Measurements from ENCODE around the gene CALR.
A peak's percentile ranks its signal among the peaks of the same experiment; 100 is the strongest.
"Not testable (repeated sequence)": the region's sequence is repeated elsewhere in the genome, so short reads cannot be mapped to it uniquely, and the experiment has no call there.

CALR gene

GRCh38 chr19:12935071-12935470, 3.3 kb upstream of the CALR start:
- no peak for DNase-seq

GRCh38 chr19:12936582-12936981, 1.8 kb upstream of the CALR start:
- DNase-seq, result no peak

GRCh38 chr19:12937093-12937926, 1.1 kb upstream of the CALR start:
- no peak for DNase-seq

GRCh38 chr19:12938779-12939601, 581 bp downstream of the CALR start:
- DNase-seq, result no peak

- no peak for DNase-seq
Measured at GRCh38 chr19:12939975-12940423, 1.6 kb downstream of the CALR start.

GRCh38 chr19:12940897-12941296, 2.5 kb downstream of the CALR start:
- DNase-seq, result no peak

GRCh38 chr19:12943437-12944044, 5.1 kb downstream of the CALR start:
- DNase-seq, result no peak

GRCh38 chr19:12944104-12944674, 5.8 kb downstream of the CALR start:
- no peak for DNase-seq

- DNase-seq, result peak; percentile 91
Measured at GRCh38 chr19:12945479-12946091, 7.2 kb downstream of the CALR start, which contains the start of gene RAD23A. Gene RAD23A, plus strand, starts transcription at chr19:12945862. Its CDS starts 87 bp downstream, at chr19:12945949.

GRCh38 chr19:12946092-12946721, 7.8 kb downstream of the CALR start:
- DNase-seq, result peak; percentile 44

GRCh38 chr19:12946731-12947496, 8.5 kb downstream of the CALR start:
- DNase-seq, result no peak

- no peak for DNase-seq
Measured at GRCh38 chr19:12947702-12948611, 9.5 kb downstream of the CALR start.

- DNase-seq, result no peak
Measured at GRCh38 chr19:12948612-12949362, 10.4 kb downstream of the CALR start.

GRCh38 chr19:12949363-12950283, 11.2 kb downstream of the CALR start:
- no peak for DNase-seq

- DNase-seq, result not testable (repeated sequence)
Measured at GRCh38 chr19:12952050-12952449, 13.6 kb downstream of the CALR start.

- peak; percentile 25 for DNase-seq
Measured at GRCh38 chr19:12952488-12953137, 14.2 kb downstream of the CALR start.

GRCh38 chr19:12953138-12953798, 14.9 kb downstream of the CALR start:
- DNase-seq, result no peak

All from GOT3 (cell line).